IPS-20b (cell line): ENCODE measurements around the gene SHISA9.

Experiments
- H3K27ac ChIP-seq: one replicate; pipeline ENCODE4 v1.5.1; 2013; ENCODE audit warnings: low read length
- H3K27me3 ChIP-seq: 2 replicates; pipeline ENCODE4 v1.6.1; 2013; ENCODE audit warnings: mild to moderate bottlenecking, low read length, inconsistent platforms; ENCODE audit not compliant: insufficient read depth
- H3K36me3 ChIP-seq: 2 replicates; pipeline ENCODE4 v1.6.1; 2013; ENCODE audit warnings: low read depth, mild to moderate bottlenecking, inconsistent platforms, low read length, moderate library complexity; ENCODE audit not compliant: insufficient read depth
- H3K4me1 ChIP-seq: 2 replicates; pipeline ENCODE4 v1.6.1; 2013; ENCODE audit warnings: mild to moderate bottlenecking, control low read depth, inconsistent platforms, low read length, moderate library complexity; ENCODE audit not compliant: insufficient read depth
- H3K4me3 ChIP-seq: 2 replicates; pipeline ENCODE4 v1.5.1; 2013; ENCODE audit warnings: mild to moderate bottlenecking, low read length, inconsistent platforms
- H3K9ac ChIP-seq: 2 replicates; pipeline ENCODE4 v1.6.1; 2013; ENCODE audit warnings: low read depth, mild to moderate bottlenecking, inconsistent platforms, low read length, moderate library complexity
- H3K9me3 ChIP-seq: 2 replicates; pipeline ENCODE4 v1.6.1; 2013; ENCODE audit warnings: mild to moderate bottlenecking, low read depth, low read length, inconsistent platforms; ENCODE audit not compliant: insufficient read depth

Gene SHISA9

DNA sequence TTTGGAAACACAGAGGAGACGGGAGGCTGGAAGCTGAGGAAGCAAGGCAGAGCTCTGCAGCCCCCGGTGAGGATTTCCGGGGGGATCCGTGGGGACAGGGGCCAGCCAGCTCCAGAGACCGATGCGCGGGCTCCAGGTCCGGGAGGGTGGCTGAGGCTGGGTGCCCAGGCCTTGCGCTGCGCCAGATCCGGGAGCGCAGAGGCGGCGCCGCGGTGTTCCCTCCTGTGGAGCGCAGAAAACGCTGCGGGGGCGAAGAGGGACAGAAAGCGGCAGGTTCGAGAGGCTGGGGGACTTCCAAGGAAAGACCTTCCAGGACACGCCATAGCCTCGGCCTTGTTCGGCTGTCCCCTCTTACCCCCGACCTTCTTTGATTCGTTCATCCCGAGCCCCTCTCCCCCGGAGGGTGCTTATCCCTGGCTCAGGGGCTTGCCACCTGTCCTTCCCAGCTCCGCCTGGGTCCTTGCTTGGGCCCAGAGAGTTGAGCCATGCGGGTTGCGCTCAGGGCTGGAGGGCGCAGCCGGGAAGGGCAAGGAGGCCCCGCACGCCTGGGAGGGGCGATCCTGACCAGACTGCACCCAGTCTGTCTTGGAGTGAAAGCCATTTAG lies 697 bp upstream of the SHISA9 start:
- H3K36me3 ChIP-seq: peaks cover 6% of the 10 kb centered on the region; the same call in 1 of the 2 replicates
- H3K4me3 ChIP-seq: peak overlapping the region; percentile 87
- H3K27ac ChIP-seq: no peak overlapping the region
- H3K4me1 ChIP-seq: peaks cover 22% of the 10 kb centered on the region
- peak overlapping the region; percentile 82; the same call in 1 of the 2 replicates for H3K9ac ChIP-seq
- no peaks in the 10 kb centered on the region for H3K9me3 ChIP-seq
- H3K27me3 ChIP-seq: peaks cover 39% of the 10 kb centered on the region

DNA sequence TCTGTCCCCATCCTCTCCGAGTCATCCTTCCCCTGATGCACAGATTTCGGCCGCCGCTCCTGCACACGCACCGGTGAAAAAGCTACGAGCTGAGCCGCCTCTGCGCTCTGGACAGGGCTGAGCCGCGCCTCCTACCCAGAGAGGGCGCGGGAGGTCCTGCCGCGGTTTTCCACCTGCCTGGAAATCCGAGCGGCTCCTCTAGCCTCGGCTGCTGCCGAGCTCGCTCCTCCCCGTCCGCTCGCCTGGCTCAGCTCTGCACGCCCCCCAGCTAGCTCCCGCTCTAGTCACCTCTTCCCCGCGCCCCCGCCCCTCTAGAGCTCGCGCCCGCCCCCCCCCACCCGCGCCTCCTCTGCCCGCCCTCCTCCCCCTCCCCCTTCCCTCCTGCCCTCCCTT lies 198 bp upstream of the SHISA9 start:
- H3K27me3 ChIP-seq: peaks cover 39% of the 10 kb centered on the region

DNA sequence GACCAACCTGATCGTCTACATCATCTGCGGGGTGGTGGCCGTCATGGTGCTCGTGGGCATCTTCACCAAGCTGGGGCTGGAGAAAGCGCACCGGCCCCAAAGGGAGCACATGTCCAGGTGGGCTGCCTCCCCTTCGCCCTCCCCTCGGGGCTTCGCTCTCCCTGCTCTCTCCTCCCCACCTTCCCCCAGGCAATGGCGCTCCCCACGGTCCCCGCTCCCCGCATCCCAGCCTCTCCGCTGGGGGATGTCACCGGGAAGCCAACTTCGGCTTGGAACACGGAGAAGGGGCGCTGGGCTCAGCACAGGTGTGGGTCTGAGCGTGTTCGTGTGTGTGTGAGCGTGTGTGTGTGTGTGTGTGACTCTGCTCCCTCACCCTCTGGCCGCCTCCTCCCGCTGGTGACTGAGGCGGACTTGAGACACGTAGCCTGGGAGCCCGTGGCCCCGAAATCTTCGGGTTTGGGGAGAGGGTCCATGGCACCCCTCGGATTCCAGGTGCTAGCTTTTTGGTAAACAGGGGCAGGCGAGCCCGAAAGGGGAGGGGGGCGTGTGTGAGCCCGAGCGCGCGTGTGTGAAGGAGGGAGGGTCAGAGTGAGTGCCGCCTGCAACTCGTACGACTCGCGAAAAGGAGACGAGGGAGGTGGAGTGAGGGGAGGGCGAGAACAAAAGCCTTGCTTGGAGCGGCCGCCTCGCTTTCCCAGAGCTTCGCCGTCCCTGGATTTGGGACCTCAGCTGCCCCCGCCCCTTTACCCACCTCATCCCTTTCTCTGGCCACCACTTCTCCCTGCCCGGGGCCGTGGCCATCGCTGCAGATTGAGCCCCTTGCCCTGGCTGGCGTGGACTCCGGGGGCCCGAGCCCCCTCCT lies 1.3 kb downstream of the SHISA9 start:
- H3K27ac ChIP-seq: no peak overlapping the region
- peaks cover 6% of the 10 kb centered on the region; the same call in 1 of the 2 replicates for H3K36me3 ChIP-seq
- H3K4me1 ChIP-seq: peaks cover 29% of the 10 kb centered on the region
- H3K27me3 ChIP-seq: peaks cover 39% of the 10 kb centered on the region
- H3K9me3 ChIP-seq: no peaks in the 10 kb centered on the region
- H3K4me3 ChIP-seq: peak overlapping the region; percentile 91
- peak overlapping the region; percentile 84; the same call in 1 of the 2 replicates for H3K9ac ChIP-seq

More for the DNA sequence above, 198 bp upstream of the SHISA9 start:
- H3K9ac ChIP-seq: peak overlapping the region; percentile 82; the same call in 1 of the 2 replicates
- peaks cover 25% of the 10 kb centered on the region for H3K4me1 ChIP-seq
- H3K9me3 ChIP-seq: no peaks in the 10 kb centered on the region
- peaks cover 6% of the 10 kb centered on the region; the same call in 1 of the 2 replicates for H3K36me3 ChIP-seq
- H3K4me3 ChIP-seq: peak overlapping the region; percentile 91
- no peak overlapping the region for H3K27ac ChIP-seq

- no peak overlapping the region for H3K27ac ChIP-seq
- peaks cover 39% of the 10 kb centered on the region for H3K27me3 ChIP-seq
Observed at GRCh38 chr16:12903407-12904328, 2.3 kb downstream of the SHISA9 start.

GRCh38 chr16:12904329-12904671 lies 2.9 kb downstream of the SHISA9 start:
- Histone ChIP-seq H3K9me3 (no peaks in the 10 kb centered on the region), H3K4me1 (peaks cover 16% of the 10 kb centered on the region), H3K27me3 (peaks cover 33% of the 10 kb centered on the region), H3K4me3 (peak overlapping the region; percentile 91), H3K9ac (peak overlapping the region; percentile 84; the same call in 1 of the 2 replicates), H3K27ac (no peak overlapping the region), H3K36me3 (peaks cover 20% of the 10 kb centered on the region)

More at GRCh38 chr16:12903407-12904328, 2.3 kb downstream of the SHISA9 start:
- peaks cover 22% of the 10 kb centered on the region for H3K4me1 ChIP-seq
- H3K9me3 ChIP-seq: no peaks in the 10 kb centered on the region
- H3K9ac ChIP-seq: peak overlapping the region; percentile 84; the same call in 1 of the 2 replicates
- H3K36me3 ChIP-seq: peaks cover 13% of the 10 kb centered on the region
- H3K4me3 ChIP-seq: peak overlapping the region; percentile 91

DNA sequence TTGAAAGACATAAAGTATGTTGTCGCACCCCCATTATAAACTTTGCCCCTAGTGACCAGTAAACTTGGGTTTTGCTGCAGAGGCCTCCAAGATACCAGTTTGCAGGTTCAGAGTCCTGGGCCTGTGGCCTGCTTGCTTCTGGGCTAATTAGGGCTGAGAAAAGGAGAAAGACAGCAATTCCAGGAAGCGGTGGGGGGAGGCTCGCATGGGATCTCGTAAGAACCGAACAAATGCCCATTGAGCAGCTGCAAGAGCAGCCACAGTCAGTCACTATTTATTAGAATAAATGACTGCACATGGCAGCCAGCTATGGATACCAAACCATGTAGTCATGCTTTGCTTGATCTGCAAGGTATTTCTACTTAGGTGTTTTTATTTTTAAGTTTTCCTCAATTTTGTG lies 4.9 kb downstream of the SHISA9 start:
- no peak overlapping the region for H3K9ac ChIP-seq
- H3K27me3 ChIP-seq: peaks cover 15% of the 10 kb centered on the region
- H3K4me1 ChIP-seq: peaks cover 9% of the 10 kb centered on the region
- no peaks in the 10 kb centered on the region for H3K9me3 ChIP-seq
- H3K4me3 ChIP-seq: no peak overlapping the region
- H3K36me3 ChIP-seq: peaks cover 39% of the 10 kb centered on the region
- H3K27ac ChIP-seq: no peak overlapping the region

- Histone ChIP-seq H3K36me3 (peaks cover 40% of the 10 kb centered on the region), H3K9me3 (no peaks in the 10 kb centered on the region), H3K27ac (no peak overlapping the region)
Observed at GRCh38 chr16:12906765-12907516, 5.5 kb downstream of the SHISA9 start.

DNA sequence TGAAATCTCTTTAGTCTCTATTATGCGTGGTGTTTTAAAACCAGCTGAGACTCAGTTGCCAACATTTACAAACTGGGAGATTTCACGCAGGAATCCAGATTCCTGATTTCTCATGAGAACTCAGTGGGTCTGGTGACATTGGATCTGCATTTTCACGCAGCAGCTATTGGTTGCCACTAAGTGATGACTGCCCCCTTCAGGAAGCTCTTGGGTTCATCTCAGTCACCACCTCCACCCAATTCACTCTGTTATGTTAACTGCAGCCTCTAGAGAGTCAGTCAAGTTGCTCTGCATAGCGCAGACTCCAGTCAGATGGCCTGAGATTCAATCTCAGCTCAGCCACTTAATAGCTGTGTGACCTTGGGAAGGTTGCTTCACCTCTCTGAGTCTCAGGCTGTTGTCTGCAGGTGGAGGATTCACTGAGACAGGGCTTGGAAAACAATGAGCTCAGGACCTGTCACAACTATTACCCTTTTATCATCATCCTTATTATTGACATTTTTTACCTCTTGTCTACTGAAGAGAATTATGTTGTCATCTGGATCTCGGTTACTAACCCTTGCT lies 6.4 kb downstream of the SHISA9 start:
- H3K27me3 ChIP-seq: peaks cover 6% of the 10 kb centered on the region
- no peak overlapping the region for H3K27ac ChIP-seq
- H3K4me1 ChIP-seq: peaks cover 9% of the 10 kb centered on the region
- no peak overlapping the region for H3K4me3 ChIP-seq
- H3K36me3 ChIP-seq: peaks cover 40% of the 10 kb centered on the region
- no peak overlapping the region for H3K9ac ChIP-seq
- H3K9me3 ChIP-seq: no peaks in the 10 kb centered on the region

More at GRCh38 chr16:12906765-12907516, 5.5 kb downstream of the SHISA9 start:
- no peak overlapping the region for H3K9ac ChIP-seq
- H3K27me3 ChIP-seq: peaks cover 15% of the 10 kb centered on the region
- peaks cover 9% of the 10 kb centered on the region for H3K4me1 ChIP-seq
- H3K4me3 ChIP-seq: no peak overlapping the region

GRCh38 chr16:12917246-12917645 lies 15.8 kb downstream of the SHISA9 start:
- peak overlapping the region; percentile 31; the same call in 1 of the 2 replicates for H3K9ac ChIP-seq
- H3K36me3 ChIP-seq: peaks cover 17% of the 10 kb centered on the region; the same call in 1 of the 2 replicates
- no peak overlapping the region for H3K27ac ChIP-seq
- H3K4me1 ChIP-seq: peaks cover 14% of the 10 kb centered on the region
- no peaks in the 10 kb centered on the region for H3K27me3 ChIP-seq
- no peak overlapping the region for H3K4me3 ChIP-seq
- H3K9me3 ChIP-seq: no peaks in the 10 kb centered on the region

GRCh38 chr16:12917653-12918052 lies 16.3 kb downstream of the SHISA9 start:
- Histone ChIP-seq H3K36me3 (peaks cover 17% of the 10 kb centered on the region; the same call in 1 of the 2 replicates), H3K9me3 (no peaks in the 10 kb centered on the region), H3K4me3 (no peak overlapping the region), H3K27ac (no peak overlapping the region), H3K9ac (peak overlapping the region; percentile 31; the same call in 1 of the 2 replicates), H3K27me3 (no peaks in the 10 kb centered on the region), H3K4me1 (peaks cover 14% of the 10 kb centered on the region)
